Dermis microvascular lymphatic vessel endothelial cell (primary cell): Measurements from ENCODE around the gene CCDC60. TPM values are rescaled to one million over a fixed set of nuclear protein-coding genes. Genes with fewer than 3 reads are reported as not detected.
A peak's percentile ranks its signal among the peaks of the same experiment; 100 is the strongest.

ENCODE experiments used
- DNase-seq, 2 donors: peaks; one replicate each; pipeline versions ENCODE4 v3.0.0 to v3.0.0-alpha.2; 2010; ENCODE audit warnings: low read depth in 2 of 2
- total RNA-seq: library from RNA; depleted of rRNA; stranded (reverse); fragments of >200 nt; gene quantifications from 2 replicates; pipeline ENCODE4 v1.2.1, GENCODE V29; 2014

CCDC60 gene
- total RNA-seq, 1 donor from 2014 or later = not detected

DNA sequence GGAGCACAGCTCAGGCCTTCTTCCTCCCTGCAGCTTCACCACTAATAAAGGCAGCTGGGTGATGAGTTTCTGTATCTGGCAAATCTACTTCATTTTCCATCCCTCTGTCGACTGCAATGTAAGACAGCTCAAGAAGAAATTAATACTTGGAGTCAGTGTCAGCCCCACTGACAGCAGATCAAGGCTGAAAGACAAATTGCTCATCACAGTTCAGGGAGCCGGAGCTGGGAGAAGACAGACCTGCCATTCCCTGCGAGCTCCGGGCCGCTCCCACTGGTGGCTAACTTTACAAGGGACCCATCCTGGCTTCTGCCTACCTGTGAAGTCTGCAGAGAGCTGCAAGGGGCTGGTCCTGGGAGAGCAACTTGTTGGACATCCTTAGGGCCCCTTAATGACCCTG, 49.8 kb downstream of the CCDC60 start:
- DNase-seq = no peak

DNA sequence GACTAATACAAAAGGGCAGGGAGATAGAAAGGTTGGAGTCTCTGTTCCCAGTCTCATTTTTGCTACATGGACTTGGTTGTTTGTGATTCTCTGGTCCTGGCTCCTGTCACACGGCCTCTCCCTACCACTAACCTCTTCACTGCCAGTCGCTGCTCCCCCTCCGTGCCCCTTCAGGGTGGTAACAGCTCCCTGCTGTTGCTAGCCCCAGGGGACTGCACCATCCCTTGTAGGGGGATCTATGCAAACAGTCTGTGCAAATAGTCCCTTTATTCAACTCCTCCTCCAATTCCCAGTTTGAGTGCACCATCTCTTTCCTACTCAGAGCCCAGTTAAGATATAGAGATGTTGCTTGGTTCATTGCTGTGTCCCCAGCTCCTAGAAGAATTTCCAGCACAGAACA, 51.1 kb downstream of the CCDC60 start:
- DNase-seq = no peak

GRCh38 chr12:119389687-119390086, 55.2 kb downstream of the CCDC60 start:
- DNase-seq = no peak

DNA sequence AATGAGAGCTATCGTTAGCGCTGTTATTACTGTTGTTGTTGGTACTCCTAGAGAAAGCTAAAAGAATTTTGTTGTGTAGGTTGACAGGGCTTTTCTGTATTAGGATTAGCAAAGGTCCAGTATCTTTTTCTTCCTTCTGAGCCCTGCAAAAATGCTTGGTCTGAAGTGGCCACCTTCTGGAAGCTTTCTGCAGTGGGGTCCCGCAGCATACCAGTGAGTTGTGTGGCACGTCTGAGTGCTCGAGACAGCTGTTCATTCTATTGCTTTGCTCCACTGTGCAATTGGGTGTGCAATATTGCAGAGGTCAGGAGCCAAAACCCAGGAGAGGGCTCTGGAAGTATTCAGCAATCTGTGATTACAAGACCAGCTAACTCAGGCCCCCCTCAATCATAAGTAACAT, 57.1 kb downstream of the CCDC60 start:
- DNase-seq = no peak

DNA sequence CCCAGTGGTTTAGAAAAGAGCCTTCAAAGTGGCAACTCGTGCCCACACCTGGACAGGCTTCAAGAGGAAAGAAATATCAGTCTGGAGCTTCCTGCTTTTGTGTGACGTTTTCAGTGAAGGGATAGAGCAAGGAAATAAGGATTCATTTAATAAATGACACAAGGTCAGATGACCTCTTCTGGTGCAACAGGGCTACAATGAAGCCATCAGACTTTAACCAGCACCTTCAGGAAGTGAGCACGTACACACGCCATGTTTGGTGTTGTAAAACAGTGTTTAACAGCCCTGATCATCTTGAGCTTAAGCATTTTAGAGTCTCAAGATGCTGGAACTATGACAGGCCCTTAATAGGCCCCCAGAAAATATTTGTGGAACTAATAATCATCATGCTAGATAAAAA, 59.1 kb downstream of the CCDC60 start:
- no peak for DNase-seq

DNA sequence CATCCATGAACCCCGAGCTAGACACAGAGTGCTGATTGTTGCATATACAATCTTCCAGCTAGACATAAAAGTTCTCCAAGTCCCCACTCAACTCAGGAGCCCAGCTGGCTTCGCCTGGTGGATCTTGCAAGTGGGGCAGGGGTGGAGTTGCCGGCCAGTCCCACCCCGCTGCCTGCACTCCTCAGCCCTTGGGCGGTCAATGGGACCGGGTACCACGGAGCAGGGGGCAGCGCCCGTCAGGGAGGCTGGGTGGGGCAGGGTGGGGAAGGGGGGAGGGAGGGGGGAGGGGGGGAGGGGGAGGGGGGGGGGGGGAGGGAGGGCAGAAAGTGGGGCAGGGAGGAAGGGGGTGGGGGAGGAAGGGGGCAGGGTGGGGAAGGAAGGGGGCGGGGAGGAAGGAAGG, 63.0 kb downstream of the CCDC60 start:
- DNase-seq = no peak

DNA sequence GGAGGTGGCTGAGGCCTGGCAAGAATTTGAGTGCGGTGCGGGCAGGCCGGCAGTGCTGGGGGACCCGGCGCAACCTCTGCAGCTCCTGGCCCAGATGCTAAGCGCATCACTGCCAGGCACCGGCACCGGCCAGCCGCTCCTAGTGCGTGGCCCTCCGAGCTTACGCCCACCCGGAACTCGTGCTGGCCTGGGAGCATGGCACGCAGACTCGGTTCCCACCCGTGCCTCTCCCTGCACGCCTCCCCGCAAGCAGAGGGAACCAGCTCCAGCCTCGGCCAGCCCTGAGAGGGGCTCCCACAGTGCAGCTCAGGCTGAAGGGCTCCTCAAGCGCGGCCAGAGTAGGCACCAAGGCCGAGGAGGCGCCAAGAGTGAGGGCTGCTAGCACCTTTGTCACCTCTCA, 63.7 kb downstream of the CCDC60 start:
- no peak for DNase-seq

DNA sequence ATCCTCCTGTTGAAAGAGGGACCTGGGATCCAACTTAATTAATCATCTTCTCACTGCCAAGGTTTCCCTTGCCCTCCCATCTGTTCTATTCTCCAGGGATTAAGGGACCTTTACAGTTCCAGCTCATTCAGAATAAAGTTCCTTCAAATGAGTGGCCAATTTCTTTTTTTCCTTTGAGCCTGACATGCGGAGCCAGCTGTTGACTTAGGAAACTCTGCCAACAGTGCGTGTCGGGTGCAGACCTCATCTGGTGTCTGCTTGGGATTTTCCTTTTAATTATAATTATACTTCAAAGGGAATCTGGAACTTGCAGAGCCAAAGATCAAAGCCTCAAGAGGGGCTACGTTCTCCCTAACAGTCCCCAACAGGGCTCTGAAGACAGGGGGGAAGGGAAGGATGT, 64.8 kb downstream of the CCDC60 start:
- DNase-seq = no peak

- DNase-seq = no peak
Observed at GRCh38 chr12:119406308-119406707, 71.8 kb downstream of the CCDC60 start.

DNA sequence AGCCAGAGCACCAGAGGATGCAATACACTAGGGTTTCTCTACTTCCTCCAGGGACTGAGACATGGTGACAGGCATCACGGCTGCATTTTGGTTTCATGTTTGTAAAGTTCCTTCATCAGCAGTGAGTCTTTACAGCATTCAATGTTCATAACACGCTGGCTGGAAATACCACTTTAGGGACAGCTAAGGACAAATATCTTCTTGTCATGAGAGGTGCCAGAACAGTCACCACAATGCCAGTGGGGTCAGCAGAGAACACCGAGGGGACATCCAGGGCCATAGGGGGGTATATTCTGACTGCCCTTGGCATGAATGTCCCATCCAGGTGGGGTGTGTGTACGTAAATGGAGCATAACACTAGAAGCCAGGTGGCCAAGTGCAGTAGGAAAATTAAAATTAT, 72.3 kb downstream of the CCDC60 start:
- DNase-seq = no peak

DNA sequence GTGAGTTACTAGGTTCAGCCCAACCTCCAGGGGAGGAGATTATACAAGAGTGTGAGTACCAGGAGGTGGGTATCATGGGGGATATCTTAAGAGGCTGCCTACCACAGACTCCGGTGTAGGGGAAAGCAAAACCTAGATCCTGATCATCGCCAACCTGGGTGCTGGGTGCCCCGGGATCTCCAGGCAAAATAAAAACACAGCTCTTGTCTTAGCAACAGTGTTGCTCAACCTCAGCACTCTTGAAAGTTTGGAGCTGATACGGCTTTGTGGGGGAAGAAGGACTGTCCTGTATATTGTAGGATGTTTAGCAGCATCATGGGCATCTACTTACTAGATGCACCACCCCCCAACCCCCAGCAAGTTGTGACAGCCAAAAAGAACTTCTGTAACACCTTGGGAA, 74.5 kb downstream of the CCDC60 start:
- no peak for DNase-seq

DNA sequence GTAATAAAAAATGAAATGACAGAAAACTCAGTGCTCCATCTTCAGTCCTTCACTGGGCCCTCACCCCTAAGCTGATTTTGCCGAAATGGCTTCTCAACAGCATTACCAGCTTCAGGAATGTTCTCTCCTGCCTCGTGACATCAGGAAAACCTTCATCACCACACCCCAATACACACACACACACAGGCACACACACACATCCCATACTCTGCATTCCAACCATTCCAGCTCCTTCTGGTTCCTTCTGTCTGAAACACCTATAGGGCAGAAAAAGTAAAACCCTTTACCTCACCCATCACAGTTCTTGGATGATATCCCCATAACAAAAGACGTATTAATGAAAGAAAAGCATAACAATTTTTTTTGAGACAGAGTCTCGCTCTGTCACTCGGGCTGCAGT, 75.9 kb downstream of the CCDC60 start:
- DNase-seq = no peak

DNA sequence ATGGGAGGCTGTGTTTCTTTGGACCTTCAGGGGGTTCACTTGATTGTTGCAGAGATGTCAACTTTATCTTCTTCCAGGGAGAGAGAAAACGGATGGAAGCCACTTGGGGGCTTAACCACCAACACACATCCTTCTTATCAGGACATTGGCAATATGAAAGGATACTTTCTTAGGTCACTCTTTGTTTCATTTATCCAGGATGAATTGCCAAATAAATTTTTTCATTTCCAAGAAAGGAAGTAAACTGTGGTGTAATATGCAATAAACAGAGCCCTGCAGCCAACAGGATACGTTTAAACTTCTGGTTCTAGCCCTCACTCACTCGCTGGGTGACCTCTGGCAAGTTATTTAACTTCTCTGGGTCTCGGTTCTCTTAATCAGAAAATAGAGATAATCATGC, 77.8 kb downstream of the CCDC60 start:
- no peak for DNase-seq

GRCh38 chr12:119412811-119413794, 78.6 kb downstream of the CCDC60 start:
- peak; percentile 50 to 73 for DNase-seq

- no peak for DNase-seq
Observed at GRCh38 chr12:119415714-119416113, 81.2 kb downstream of the CCDC60 start.

DNA sequence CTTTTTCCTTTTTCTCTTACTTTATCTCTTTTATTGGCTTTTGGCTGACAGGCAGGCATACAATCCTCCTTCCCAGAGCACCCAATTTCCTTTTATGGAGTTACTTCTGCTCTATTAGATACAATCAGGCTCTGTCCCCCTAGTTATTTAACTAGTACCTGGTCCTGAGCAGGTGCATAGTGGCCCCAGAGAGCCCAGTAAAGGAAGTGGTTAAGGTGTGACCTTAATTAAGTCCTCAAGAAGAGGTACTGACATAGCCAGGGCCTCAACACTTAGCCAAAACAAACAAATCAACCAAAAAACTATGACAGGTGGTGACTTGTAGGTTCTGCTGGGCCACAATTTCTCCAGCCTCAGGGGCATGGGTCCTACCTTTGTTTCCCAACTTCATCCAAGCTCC, 82.9 kb downstream of the CCDC60 start:
- no peak for DNase-seq

DNA sequence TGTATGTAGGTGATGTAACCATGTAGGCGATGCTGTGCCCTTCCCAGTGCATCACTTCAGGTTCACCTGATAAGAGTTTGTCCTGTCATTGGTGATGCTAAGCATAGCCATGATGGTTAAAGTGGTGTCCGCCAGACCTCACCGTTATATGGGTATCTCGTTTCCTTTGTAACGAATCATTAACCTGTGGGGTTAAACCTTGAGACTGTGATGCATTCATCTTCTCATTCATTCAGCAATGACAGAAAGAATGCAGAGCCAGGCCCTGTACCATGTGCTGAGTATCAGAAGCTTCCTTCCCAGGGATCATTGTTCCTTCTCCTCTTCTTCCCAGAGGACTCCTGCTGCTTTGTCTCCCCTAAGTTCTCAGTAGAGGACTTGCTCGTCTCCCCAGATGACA, 84.9 kb downstream of the CCDC60 start:
- DNase-seq = no peak

GRCh38 chr12:119423285-119423684, 88.8 kb downstream of the CCDC60 start:
- no peak for DNase-seq

DNA sequence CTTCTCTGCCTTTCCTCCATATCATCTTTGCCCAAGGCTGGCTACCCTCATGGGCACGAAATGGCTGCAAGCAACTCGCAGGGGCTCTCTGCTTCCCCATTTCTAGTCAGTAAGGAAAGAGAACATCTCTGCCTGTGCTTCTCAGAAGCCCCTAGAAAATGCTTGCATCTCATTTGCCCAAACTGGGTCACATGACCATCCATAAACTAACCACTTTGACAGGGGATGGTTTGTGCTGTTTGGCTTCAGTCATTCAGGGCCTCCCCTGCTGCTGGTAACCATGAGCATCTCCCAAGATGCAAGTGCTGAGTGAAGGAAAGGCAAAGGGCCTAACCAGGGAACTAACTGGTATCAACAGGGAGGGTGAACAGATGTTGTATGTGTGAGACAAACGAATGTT, 91.1 kb downstream of the CCDC60 start:
- no peak for DNase-seq

DNA sequence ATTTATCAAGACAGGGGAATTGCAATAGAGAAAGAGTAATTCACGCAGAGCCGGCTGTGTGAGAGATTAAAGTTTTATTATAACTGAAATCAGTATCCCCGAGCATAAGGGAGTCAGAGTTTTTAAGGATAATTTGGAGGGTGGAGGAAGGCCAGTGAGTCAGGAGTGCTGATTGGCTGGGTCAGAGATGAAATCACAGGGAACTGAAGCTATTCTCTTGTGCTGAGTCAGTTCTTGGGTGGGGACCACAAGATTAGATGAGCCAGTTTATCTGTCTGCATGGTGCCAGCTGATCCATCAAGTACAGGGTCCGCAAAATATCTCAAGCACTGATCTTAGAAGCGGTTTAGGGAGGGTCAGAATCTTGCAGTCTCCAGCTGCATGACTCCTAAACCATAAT, 96.6 kb downstream of the CCDC60 start:
- no peak for DNase-seq

- no peak for DNase-seq
Observed at GRCh38 chr12:119432949-119433348, 98.4 kb downstream of the CCDC60 start.

- DNase-seq = no peak
Observed at GRCh38 chr12:119440803-119441360, 106.4 kb downstream of the CCDC60 start.

- peak; percentile 30 to 54 for DNase-seq
Observed at GRCh38 chr12:119444462-119445044, 110.0 kb downstream of the CCDC60 start.
